GM21515 (cell line): ENCODE measurements around the gene RANBP1.

Experiments
- ATAC-seq: cut with Tn5 transposase; IDR thresholded peaks from one replicate; pipeline ENCODE4 v1.9.1; 2021; ENCODE audit not compliant: unreplicated experiment

The RANBP1 gene

GRCh38 chr22:20121856-20122415 is 6.0 kb downstream of the RANBP1 start:
- ATAC-seq, result no peak

GRCh38 chr22:20123366-20124082 is 7.6 kb downstream of the RANBP1 start:
- no peak for ATAC-seq

GRCh38 chr22:20124083-20124787 is 8.3 kb downstream of the RANBP1 start:
- no peak for ATAC-seq

- ATAC-seq, result no peak
Measured at GRCh38 chr22:20125201-20126174, 9.6 kb downstream of the RANBP1 start.

GRCh38 chr22:20126284-20127029 is 10.6 kb downstream of the RANBP1 start:
- no peak for ATAC-seq

GRCh38 chr22:20127318-20127868 is 11.5 kb downstream of the RANBP1 start:
- ATAC-seq, result no peak

- ATAC-seq, result no peak
Measured at GRCh38 chr22:20127869-20128618, 12.1 kb downstream of the RANBP1 start.

GRCh38 chr22:20128619-20128901 is 12.7 kb downstream of the RANBP1 start:
- ATAC-seq, result no peak

GRCh38 chr22:20128902-20129746 is 13.2 kb downstream of the RANBP1 start:
- no peak for ATAC-seq

GRCh38 chr22:20129747-20130014 is 13.8 kb downstream of the RANBP1 start:
- no peak for ATAC-seq

GRCh38 chr22:20130319-20130718 is 14.4 kb downstream of the RANBP1 start:
- ATAC-seq, result no peak

GRCh38 chr22:20130731-20131596 is 15.1 kb downstream of the RANBP1 start:
- ATAC-seq, result no peak

- no peak for ATAC-seq
Measured at GRCh38 chr22:20131597-20131858, 15.6 kb downstream of the RANBP1 start, which contains the start of gene ZDHHC8. Gene ZDHHC8 (plus strand): TSS chr22:20131804. CDS start chr22:20131948, 144 bp downstream.

GRCh38 chr22:20131859-20132685 is 16.2 kb downstream of the RANBP1 start:
- ATAC-seq, result no peak

GRCh38 chr22:20132686-20133246 is 16.9 kb downstream of the RANBP1 start:
- ATAC-seq, result no peak

GRCh38 chr22:20133930-20134549 is 18.1 kb downstream of the RANBP1 start:
- ATAC-seq, result no peak

GRCh38 chr22:20135265-20135664 is 19.4 kb downstream of the RANBP1 start:
- ATAC-seq, result no peak
